Measurements from ENCODE around the gene SPRR3.
"Not testable (repeated sequence)": the region's sequence is repeated elsewhere in the genome, so short reads cannot be mapped to it uniquely, and the experiment has no call there.

The SPRR3 gene

GRCh38 chr1:152983234-152983633, 18.3 kb upstream of the SPRR3 start:
- DNase-seq (ENCODE audit: low read depth in 2 of 2): no peak

GRCh38 chr1:152983743-152984142, 17.8 kb upstream of the SPRR3 start, which contains the start of gene SPRR1A:
Gene SPRR1A, plus strand, starts transcription at chr1:152984081. Its CDS starts 1,150 bp downstream, at chr1:152985231.
- DNase-seq (ENCODE audit: low read depth in 2 of 2): no peak

GRCh38 chr1:152986578-152986977, 15.0 kb upstream of the SPRR3 start:
- no peak for DNase-seq (ENCODE audit: low read depth in 2 of 2)

- no peak for DNase-seq (ENCODE audit: low read depth in 2 of 2)
Observed at GRCh38 chr1:152993186-152993585, 8.4 kb upstream of the SPRR3 start.

GRCh38 chr1:152995842-152996241, 5.7 kb upstream of the SPRR3 start:
- DNase-seq (ENCODE audit: low read depth in 2 of 2): no peak

- no peak for DNase-seq (ENCODE audit: low read depth in 2 of 2)
Observed at GRCh38 chr1:152996633-152997400, 4.7 kb upstream of the SPRR3 start.

GRCh38 chr1:152997901-152998300, 3.6 kb upstream of the SPRR3 start:
- no peak for DNase-seq (ENCODE audit: low read depth in 2 of 2)

- no peak for DNase-seq (ENCODE audit: low read depth in 2 of 2)
Observed at GRCh38 chr1:152998476-152998875, 3.1 kb upstream of the SPRR3 start.

GRCh38 chr1:152999818-153000217, 1.7 kb upstream of the SPRR3 start:
- DNase-seq (ENCODE audit: low read depth in 2 of 2): no peak

- no peak for DNase-seq (ENCODE audit: low read depth in 2 of 2)
Observed at GRCh38 chr1:153000294-153000693, 1.3 kb upstream of the SPRR3 start.

- not testable (repeated sequence) for DNase-seq (ENCODE audit: low read depth in 2 of 2)
Observed at GRCh38 chr1:153011235-153011758, 9.7 kb downstream of the SPRR3 start.

- not testable (repeated sequence) for DNase-seq (ENCODE audit: low read depth in 2 of 2)
Observed at GRCh38 chr1:153021829-153022228, 20.3 kb downstream of the SPRR3 start.

- DNase-seq (ENCODE audit: low read depth in 2 of 2): not testable (repeated sequence)
Observed at GRCh38 chr1:153022340-153022739, 20.8 kb downstream of the SPRR3 start.

GRCh38 chr1:153023109-153023508, 21.6 kb downstream of the SPRR3 start:
- DNase-seq (ENCODE audit: low read depth in 2 of 2): no peak

- DNase-seq (ENCODE audit: low read depth in 2 of 2): no peak
Observed at GRCh38 chr1:153024413-153024812, 22.9 kb downstream of the SPRR3 start.

- DNase-seq (ENCODE audit: low read depth in 2 of 2): no peak
Observed at GRCh38 chr1:153025797-153026196, 24.2 kb downstream of the SPRR3 start.

GRCh38 chr1:153028766-153029165, 27.2 kb downstream of the SPRR3 start:
- DNase-seq (ENCODE audit: low read depth in 2 of 2): no peak

GRCh38 chr1:153030895-153031294, 29.3 kb downstream of the SPRR3 start, which contains the start of gene SPRR1B:
Gene SPRR1B, plus strand, starts transcription at chr1:153031203. Its CDS starts 1,143 bp downstream, at chr1:153032346.
- DNase-seq (ENCODE audit: low read depth in 2 of 2): no peak

GRCh38 chr1:153032073-153032472, 30.5 kb downstream of the SPRR3 start:
- no peak for DNase-seq (ENCODE audit: low read depth in 2 of 2)

- DNase-seq (ENCODE audit: low read depth in 2 of 2): peak; percentile 1 to 5
Observed at GRCh38 chr1:153032677-153033308, 31.2 kb downstream of the SPRR3 start.

GRCh38 chr1:153035211-153035610, 33.7 kb downstream of the SPRR3 start:
- DNase-seq (ENCODE audit: low read depth in 2 of 2): no peak

GRCh38 chr1:153040950-153041631, 39.5 kb downstream of the SPRR3 start, which contains the start of gene SPRR2D:
Gene SPRR2D, minus strand, starts transcription at chr1:153041120. Its CDS starts 774 bp downstream, at chr1:153040346.
- DNase-seq (ENCODE audit: low read depth in 2 of 2): no peak
